ENCODE data around the gene TMTC1.

The TMTC1 gene

GRCh38 chr12:29778531-29778930, 5.2 kb downstream of the TMTC1 start:
- no peak for DNase-seq

DNA sequence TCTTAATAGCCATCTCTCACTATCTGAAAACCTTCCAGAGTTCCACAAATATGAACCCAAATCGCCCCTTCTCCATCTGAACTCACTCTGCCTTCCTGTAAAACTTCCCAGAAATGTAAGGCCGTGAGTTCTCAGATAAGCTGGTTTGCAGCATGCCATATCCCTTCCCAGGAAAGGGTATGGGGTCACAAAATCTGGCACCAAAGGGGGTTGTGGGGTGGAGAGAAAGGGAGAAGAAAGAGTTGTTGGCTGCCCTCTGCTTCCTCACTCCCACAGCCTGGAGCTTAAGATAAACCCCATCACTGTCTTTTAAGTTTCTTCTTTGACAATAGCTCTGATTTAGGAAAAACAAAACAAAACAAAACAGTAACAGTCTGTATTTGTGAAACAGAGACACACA, 10.7 kb downstream of the TMTC1 start:
- DNase-seq, result no peak

DNA sequence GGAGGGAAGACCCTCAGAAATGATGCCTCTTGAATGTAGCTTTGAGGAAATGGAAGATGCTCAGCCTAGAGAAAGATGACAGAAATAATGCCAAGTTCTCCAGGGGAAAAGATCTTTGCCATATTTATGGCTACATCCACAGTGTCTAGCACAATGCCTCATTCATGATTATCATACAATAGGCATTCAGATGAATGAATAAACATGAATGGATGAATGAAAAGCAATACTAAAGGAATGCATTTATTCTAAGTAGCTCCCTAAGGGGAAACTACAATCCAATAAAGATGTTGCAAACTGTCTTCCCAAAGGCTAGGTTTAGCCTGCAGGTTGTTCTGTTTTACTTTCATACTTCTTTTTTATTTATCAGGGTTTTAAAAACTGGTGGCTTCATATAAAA, 12.0 kb downstream of the TMTC1 start:
- no peak for DNase-seq

- no peak for DNase-seq
Observed at GRCh38 chr12:29771165-29771564, 12.6 kb downstream of the TMTC1 start.

DNA sequence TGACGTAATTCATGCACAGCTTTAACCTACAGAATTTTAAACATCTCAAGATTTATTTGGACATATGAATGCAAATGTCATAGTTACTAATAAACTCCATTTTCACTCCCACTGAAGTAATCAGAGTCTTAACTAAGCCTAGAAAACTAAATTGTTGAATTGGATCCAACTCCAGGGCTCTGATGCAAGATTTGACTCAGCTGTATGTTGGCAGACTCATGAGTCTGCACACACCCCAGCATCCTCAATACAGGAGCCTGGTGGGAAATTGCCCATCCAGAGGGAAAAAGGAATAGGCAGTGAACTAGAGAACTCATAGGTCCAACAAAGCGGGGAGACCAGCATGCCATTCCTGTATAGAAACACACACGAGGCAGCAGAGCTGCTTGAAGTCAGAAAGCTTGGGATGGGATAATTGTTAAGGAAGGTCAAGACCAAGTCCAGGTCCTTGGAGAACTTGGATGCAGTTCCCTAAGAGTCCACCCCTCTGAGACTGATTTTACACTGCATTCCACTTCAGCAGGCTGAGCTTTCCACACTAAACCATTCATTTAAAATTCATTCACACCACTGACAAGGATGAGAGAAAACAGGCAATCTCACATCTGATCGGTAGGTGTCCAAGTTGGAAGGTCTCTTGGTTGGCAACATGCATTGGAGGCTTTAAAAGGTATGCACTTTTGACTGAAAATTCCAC, 14.4 kb downstream of the TMTC1 start:
- no peak for DNase-seq

DNA sequence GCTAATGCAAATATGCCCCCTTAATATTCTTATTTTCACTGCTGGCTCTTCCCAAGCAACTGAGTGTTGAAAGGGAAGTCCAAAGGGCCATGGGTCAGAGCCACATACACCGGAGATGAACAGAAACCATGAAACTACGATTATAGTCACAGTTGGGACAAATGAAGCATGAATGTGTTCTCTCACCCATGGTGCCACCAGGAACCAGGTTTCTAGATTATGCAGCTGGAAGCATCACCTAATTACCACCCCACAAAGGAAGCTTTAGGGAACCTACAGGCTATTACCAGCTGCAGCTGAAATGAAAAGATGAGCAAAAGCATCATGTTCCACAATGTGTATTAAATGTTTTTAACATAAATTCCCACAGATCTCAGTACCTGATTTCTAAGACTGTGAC, 15.4 kb downstream of the TMTC1 start:
- DNase-seq, result no peak

GRCh38 chr12:29763301-29763683, 20.4 kb downstream of the TMTC1 start:
- no peak for DNase-seq

GRCh38 chr12:29762637-29763300, 21.0 kb downstream of the TMTC1 start:
- no peak for DNase-seq

DNA sequence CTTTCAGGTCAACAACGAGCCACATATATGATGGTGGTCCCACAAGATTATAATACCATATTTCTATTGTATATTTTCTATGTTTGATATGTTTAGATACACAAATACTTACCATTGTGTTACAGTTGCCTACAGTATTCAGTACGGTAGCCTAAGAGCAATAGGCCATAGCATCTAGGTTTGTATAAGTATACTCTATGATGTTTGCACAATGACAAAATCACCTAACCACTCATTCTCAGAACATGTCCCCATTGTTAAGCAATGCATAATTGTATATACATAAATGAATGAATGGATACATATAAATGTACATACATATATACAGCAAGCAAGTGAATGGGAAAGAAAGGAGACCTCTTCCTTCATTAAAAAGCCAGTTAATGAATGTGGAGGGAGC, 23.8 kb downstream of the TMTC1 start:
- DNase-seq, result no peak

DNA sequence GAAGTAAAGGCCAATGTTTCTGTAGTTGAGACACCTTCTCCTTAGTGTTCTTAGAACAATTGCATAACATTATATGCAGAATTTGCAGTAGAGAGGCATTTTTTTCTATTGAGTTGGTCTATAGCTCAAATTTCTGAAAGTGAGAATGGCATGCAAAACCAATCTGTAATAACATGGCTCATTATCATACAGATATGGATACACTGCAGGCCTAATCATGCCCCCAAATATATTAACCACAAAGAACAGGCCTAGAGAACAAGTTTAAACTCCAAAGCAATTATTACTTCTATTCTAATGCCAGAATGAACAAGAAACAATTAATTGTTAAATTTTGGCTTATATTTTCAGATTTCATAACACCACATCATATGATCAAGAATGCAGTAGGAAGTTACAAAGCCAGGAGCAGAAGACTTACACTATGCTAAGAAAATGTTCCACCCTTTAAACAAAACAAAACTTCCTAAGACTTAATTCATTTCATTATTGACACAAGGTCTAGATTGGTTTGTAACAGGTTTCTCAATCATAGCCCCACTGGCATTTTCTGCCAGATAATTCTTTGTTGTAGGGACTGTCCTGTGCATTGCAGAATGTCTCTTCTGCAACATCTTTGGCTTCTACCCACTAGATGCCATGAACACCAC, 26.9 kb downstream of the TMTC1 start:
- DNase-seq, result no peak

GRCh38 chr12:29754235-29755189, 29.2 kb downstream of the TMTC1 start:
- no peak for DNase-seq

GRCh38 chr12:29752121-29752520, 31.6 kb downstream of the TMTC1 start:
- no peak for DNase-seq

DNA sequence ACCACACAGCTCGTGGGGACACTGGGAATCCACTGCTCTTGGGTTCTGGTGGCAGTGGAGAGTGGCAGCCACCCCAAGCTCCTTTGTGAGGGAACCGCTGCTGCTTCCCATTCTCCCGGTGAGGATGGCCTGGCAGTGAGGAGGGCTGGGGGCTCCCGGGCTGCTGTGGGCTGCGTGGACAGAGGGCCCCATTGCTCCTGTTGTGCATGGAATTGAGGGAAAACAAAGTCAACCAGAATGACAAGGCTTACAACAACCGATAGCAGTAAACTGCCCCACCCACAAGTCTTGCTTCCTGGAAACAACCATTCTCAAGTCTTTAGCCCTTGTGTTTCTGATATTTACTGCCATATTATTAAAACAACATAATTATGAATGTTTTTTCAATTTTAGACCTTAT, 32.1 kb downstream of the TMTC1 start:
- DNase-seq, result no peak

- no peak for DNase-seq
Observed at GRCh38 chr12:29750928-29751220, 32.9 kb downstream of the TMTC1 start.

DNA sequence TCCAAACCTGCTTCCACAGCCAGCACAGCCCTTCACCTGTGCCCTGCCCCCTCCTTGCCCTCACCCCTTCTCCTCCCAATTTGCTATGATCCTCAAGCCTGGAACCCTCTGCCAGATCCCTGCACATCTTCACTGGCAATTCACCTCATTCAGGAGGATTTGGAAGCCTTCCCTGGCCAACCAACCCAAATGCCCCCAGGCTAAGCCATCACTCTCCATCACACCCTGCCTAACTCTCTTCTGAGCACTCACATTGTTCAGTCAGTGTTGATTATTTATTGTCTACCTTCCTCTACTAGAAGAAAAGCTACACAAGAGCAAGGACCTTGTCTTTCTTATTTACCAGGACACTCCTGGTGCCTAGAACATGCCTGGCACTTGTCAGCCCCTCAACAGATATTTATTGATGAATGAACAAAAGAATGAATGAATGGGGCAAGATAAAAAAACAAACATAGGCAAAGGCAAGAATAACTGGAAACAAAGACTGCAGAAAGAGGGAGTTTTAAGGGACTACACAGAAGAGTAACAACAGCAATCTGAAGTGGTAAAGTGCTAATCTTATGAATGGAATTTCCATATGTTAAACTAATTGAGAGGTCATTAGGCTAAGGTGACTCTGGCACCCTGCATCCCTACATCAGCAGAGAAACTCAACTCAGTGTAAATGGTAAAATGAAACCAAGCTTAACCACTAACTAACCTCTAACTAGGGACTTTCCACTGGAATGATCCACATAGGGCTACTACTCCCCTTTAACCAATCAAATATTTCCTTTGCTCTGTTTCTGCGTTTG, 33.4 kb downstream of the TMTC1 start:
- no peak for DNase-seq

DNA sequence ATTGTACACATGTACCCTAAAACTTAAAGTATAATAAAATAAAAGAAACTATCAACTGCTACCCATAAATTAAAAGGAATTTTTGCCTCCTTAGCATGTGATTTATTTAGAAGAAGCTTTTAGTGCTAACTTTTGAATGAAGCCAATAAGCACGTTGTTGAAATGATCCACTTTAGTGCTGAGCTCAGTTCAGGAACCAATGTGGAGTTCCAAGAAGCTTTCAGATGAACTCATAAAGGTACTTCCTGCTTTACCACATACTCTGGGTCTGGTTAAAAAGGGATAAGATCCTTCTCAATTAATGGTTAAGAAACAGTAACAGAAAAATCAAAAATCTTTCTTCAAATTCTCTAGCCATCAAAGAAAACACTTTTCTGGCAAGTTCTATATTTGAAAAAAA, 39.4 kb downstream of the TMTC1 start:
- DNase-seq, result no peak

DNA sequence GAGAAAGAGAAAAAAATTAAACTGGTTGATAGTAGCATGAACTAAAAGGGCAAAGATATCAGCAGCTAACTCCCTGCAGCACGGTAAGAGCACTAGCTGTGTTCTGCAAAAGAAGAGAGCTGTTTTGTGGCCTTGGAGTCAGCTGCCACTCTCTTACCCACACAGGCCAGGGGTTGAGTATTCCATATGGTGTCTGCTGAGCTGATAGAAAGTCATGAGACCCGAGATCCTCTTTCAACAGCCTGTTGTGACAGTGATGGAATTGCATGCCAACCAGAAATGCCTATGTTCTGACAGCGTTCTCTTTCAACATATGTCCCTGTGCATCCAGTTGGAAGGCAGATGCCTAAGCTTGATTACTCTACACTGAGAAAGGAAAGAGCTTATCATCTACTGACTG, 39.9 kb downstream of the TMTC1 start:
- no peak for DNase-seq

DNA sequence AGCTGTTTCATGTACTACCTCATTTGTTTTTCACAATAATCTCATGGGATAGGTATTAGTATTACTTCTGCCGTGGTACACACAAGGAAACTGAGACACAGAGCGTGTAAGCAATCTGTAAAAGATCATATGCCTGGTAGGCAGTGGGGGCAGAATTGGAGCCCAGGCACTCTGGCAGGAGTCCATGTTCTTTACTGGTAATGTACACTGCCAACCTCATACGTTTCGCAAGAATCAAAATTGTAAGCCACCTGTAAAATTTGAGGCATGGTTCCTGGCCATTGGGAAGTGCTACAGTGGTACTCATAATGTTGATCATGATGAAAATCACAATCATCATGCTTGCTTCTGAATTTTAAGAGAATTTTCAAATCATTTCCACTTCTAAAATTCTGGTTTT, 40.7 kb downstream of the TMTC1 start:
- no peak for DNase-seq

GRCh38 chr12:29742646-29743045, 41.1 kb downstream of the TMTC1 start:
- DNase-seq, result no peak

DNA sequence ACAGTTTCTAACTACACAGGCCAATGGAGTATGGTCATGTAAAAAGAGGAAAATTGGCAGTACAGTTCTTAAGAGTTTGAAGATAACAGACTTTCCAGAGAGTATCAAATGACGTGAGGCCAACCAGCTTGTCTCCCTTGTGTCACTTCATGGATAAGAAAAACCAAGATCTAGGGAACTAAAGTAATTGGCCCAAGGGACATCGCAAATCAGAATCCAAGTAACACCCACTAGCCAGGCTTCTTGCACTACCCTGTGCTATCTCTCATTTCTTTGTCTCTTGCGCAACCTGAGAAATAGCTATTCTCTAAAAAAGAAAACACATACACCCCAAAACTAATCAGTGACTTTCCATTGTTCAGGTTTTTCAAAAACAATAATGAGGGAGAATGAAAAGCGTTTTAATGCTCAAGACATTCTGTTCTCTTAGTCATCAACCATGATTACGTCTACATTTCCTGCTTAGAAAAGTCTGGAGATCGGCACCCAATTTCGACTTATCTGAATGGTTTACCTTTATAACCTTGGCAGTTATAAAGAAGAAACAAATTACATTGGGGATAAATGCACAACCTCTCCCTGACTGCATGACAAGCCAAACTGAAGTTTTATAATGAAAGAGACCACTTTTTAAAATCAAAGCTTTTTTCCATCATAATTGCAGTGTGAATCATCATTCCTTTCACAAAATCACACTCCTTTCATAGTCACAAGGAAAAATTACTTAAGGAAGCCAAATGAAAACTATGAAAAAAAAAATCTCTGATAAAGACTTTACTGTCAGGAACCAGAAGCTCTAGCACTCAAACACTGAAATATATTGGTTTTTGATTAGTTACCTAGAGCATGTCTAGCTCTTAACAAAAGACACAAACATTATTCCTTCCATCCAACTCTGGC, 42.1 kb downstream of the TMTC1 start:
- DNase-seq, result no peak

DNA sequence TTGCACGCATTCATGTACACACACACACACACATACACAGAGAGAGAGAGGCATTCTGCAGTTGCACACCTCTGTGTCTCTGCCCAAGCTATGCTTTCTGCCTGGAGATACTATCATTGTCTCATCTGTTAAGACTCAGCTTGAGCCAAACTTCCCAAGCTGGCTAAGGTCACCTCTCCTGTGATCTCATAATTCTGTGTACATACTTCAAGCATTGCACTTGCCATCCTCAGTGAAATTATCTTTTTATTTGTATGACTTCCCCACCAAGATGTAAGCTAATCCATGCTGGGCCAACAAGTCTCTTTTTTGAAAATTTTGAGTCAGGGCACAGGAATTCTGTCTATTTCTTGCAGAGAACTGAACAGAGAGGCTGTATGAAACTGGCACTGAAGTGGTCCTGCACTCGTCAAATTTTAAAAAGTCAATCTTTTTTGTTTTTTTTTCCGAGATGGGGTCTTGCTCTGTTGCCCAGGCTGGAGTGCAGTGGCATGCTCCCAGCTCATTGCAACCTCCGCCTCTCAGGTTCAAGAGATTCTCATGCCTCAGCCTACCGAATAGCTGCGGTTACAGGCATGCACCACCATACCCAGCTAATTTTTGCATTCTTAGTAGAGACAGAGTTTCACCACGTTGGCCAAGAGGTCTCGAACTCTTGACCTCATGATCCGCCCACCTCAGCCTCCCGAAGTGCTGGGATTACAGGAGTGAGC, 44.3 kb downstream of the TMTC1 start:
- no peak for DNase-seq
